Stimulated activated CD8-positive, alpha-beta memory T cell treated with anti-CD3 and anti-CD28 coated beads, Interleukin-7, amount 100 ng/mL, for 48 hours (primary cell): ENCODE data around the gene SGSH.

Source experiments
- DNase-seq, 2 donors: peaks; one replicate each; pipeline ENCODE4 v3.0.0-alpha.2; 2020; ENCODE audit warnings: low read depth in 1 of 2; ENCODE audit errors: extremely low read depth in 1 of 2

SGSH gene

GRCh38 chr17:80160536-80160935, 59.6 kb downstream of the SGSH start:
- no peak for DNase-seq
